NT2/D1 (cell line): Measurements from ENCODE around the gene CTNNA2.
A peak's percentile ranks its signal among the peaks of the same experiment; 100 is the strongest.

Experiments
- DNase-seq: peaks from one replicate; pipeline ENCODE4 v3.0.0-alpha.2; 2011; ENCODE audit warnings: low read depth, low spot score
- H3K27me3 ChIP-seq: 2 replicates; pipeline ENCODE4 v1.6.0; 2011; ENCODE audit warnings: mild to moderate bottlenecking; ENCODE audit not compliant: insufficient read length, insufficient read depth
- H3K36me3 ChIP-seq: 2 replicates; pipeline ENCODE4 v1.6.1; 2011; ENCODE audit warnings: mild to moderate bottlenecking, low read length, mixed read lengths; ENCODE audit not compliant: insufficient read depth, insufficient read length
- H3K4me1 ChIP-seq: 2 replicates; pipeline ENCODE4 v1.5.1; 2011; ENCODE audit not compliant: insufficient read depth, insufficient read length
- H3K4me3 ChIP-seq: 2 replicates; pipeline ENCODE4 v1.5.1; 2011; ENCODE audit warnings: low read depth; ENCODE audit not compliant: insufficient read length
- H3K9ac ChIP-seq: 2 replicates; pipeline ENCODE4 v1.6.0; 2011; ENCODE audit warnings: low read depth; ENCODE audit not compliant: insufficient read length
- H3K9me3 ChIP-seq: 2 replicates; pipeline ENCODE4 v1.5.1; 2011; ENCODE audit warnings: mild to moderate bottlenecking, low read length; ENCODE audit not compliant: insufficient read depth
- SUZ12 ChIP-seq: IDR thresholded peaks from 2 replicates; pipeline ENCODE4 v1.6.1; 2011; ENCODE audit not compliant: insufficient read length, insufficient read depth; ENCODE audit errors: extremely low read depth
- YY1 ChIP-seq: IDR thresholded peaks from 2 replicates; pipeline ENCODE4 v1.6.1; 2011; ENCODE audit not compliant: insufficient read length, insufficient read depth
- ZNF274 ChIP-seq: IDR thresholded peaks from 2 replicates; pipeline ENCODE4 v1.6.1; 2011; ENCODE audit warnings: mild to moderate bottlenecking, low read depth, low read length

CTNNA2 gene

GRCh38 chr2:80169811-80170594 lies 657.2 kb downstream of the CTNNA2 start:
- TF ChIP-seq YY1, result no peak
- TF ChIP-seq SUZ12, result no peak
- TF ChIP-seq ZNF274, result no peak
- DNase-seq, result no peak
- no peak overlapping the region for H3K4me3 ChIP-seq

GRCh38 chr2:80185091-80185490 lies 672.2 kb downstream of the CTNNA2 start:
- peak; percentile 5 for DNase-seq
- H3K27me3 ChIP-seq, result no peaks in the 10 kb centered on the region
- H3K9me3 ChIP-seq, result peaks cover 6% of the 10 kb centered on the region
- no peak for TF ChIP-seq YY1
- no peak for TF ChIP-seq ZNF274
- no peak for TF ChIP-seq SUZ12
- H3K9ac ChIP-seq, result no peak overlapping the region
- H3K4me1 ChIP-seq, result no peaks in the 10 kb centered on the region
- H3K4me3 ChIP-seq, result no peak overlapping the region
- H3K36me3 ChIP-seq, result no peaks in the 10 kb centered on the region

More at GRCh38 chr2:80169811-80170594, 657.2 kb downstream of the CTNNA2 start:
- H3K4me1 ChIP-seq, result no peaks in the 10 kb centered on the region
- no peak overlapping the region for H3K9ac ChIP-seq
- H3K27me3 ChIP-seq, result no peaks in the 10 kb centered on the region
- no peaks in the 10 kb centered on the region for H3K36me3 ChIP-seq
- no peaks in the 10 kb centered on the region for H3K9me3 ChIP-seq

GRCh38 chr2:80186262-80186661 lies 673.4 kb downstream of the CTNNA2 start:
- Histone ChIP-seq H3K4me3 (no peak overlapping the region), H3K9me3 (no peaks in the 10 kb centered on the region), H3K4me1 (no peaks in the 10 kb centered on the region), H3K9ac (no peak overlapping the region), H3K27me3 (no peaks in the 10 kb centered on the region), H3K36me3 (no peaks in the 10 kb centered on the region)
- no peak for DNase-seq
- TF ChIP-seq SUZ12 (no peak), YY1 (no peak), ZNF274 (no peak)

GRCh38 chr2:80187156-80187555 lies 674.3 kb downstream of the CTNNA2 start:
- TF ChIP-seq ZNF274 (no peak), YY1 (no peak), SUZ12 (no peak)

GRCh38 chr2:80190166-80190565 lies 677.3 kb downstream of the CTNNA2 start:
- Histone ChIP-seq H3K9me3 (no peaks in the 10 kb centered on the region), H3K36me3 (no peaks in the 10 kb centered on the region), H3K27me3 (no peaks in the 10 kb centered on the region), H3K9ac (no peak overlapping the region), H3K4me3 (no peak overlapping the region), H3K4me1 (no peaks in the 10 kb centered on the region)
- no peak for DNase-seq
- no peak for TF ChIP-seq ZNF274
- TF ChIP-seq YY1, result no peak
- TF ChIP-seq SUZ12, result no peak

More at GRCh38 chr2:80187156-80187555, 674.3 kb downstream of the CTNNA2 start:
- Histone ChIP-seq H3K4me1 (no peaks in the 10 kb centered on the region), H3K9me3 (no peaks in the 10 kb centered on the region), H3K9ac (no peak overlapping the region), H3K36me3 (no peaks in the 10 kb centered on the region), H3K27me3 (no peaks in the 10 kb centered on the region), H3K4me3 (no peak overlapping the region)
- no peak for DNase-seq

- no peak for DNase-seq
- TF ChIP-seq SUZ12, result no peak
- TF ChIP-seq YY1, result no peak
- TF ChIP-seq ZNF274, result no peak
- no peaks in the 10 kb centered on the region for H3K27me3 ChIP-seq
- H3K36me3 ChIP-seq, result no peaks in the 10 kb centered on the region
- H3K9ac ChIP-seq, result no peak overlapping the region
- no peaks in the 10 kb centered on the region for H3K4me1 ChIP-seq
- no peaks in the 10 kb centered on the region for H3K9me3 ChIP-seq
- no peak overlapping the region for H3K4me3 ChIP-seq
These were observed 680.7 kb downstream of the CTNNA2 start for GRCh38 chr2:80193566-80193965.

GRCh38 chr2:80195034-80195433 lies 682.2 kb downstream of the CTNNA2 start:
- Histone ChIP-seq H3K9me3 (no peaks in the 10 kb centered on the region), H3K36me3 (no peaks in the 10 kb centered on the region), H3K9ac (no peak overlapping the region), H3K4me3 (no peak overlapping the region), H3K4me1 (no peaks in the 10 kb centered on the region), H3K27me3 (no peaks in the 10 kb centered on the region)
- DNase-seq, result no peak
- no peak for TF ChIP-seq YY1
- TF ChIP-seq ZNF274, result no peak
- no peak for TF ChIP-seq SUZ12

GRCh38 chr2:80198042-80198441 lies 685.2 kb downstream of the CTNNA2 start:
- Histone ChIP-seq H3K4me3 (no peak overlapping the region), H3K9ac (no peak overlapping the region), H3K9me3 (no peaks in the 10 kb centered on the region), H3K27me3 (no peaks in the 10 kb centered on the region), H3K36me3 (no peaks in the 10 kb centered on the region), H3K4me1 (no peaks in the 10 kb centered on the region)
- TF ChIP-seq SUZ12 (no peak), YY1 (no peak), ZNF274 (no peak)
- no peak for DNase-seq
